ENCODE measurements around the gene SLC12A2. TPM values are rescaled to one million over a fixed set of nuclear protein-coding genes. Genes with fewer than 3 reads are reported as not detected.

SLC12A2 gene
- polyA plus RNA-seq, 1 experiment = 4.8 TPM

GRCh38 chr5:128084228-128085167, 932 bp downstream of the SLC12A2 start:
- ChIA-PET POLR2A (no interaction called here), CTCF (interaction anchor here (0.7 to 1.5 kb wide), 6 partner anchors 8 to 520 kb away, joined by 3 to 5 read pairs (median 4); no protein-coding TSS in a partner anchor)
- H3K27me3 ChIP-seq (ENCODE audit: control insufficient read depth, insufficient read depth, low read length) = no peaks in the 10 kb centered on the region
- no peaks in the 10 kb centered on the region for H3K36me3 ChIP-seq (ENCODE audit: control insufficient read depth, insufficient read depth, low read length)
- no peak for DNase-seq (ENCODE audit: low read depth)
- peak overlapping the region; percentile 72 for H3K4me3 ChIP-seq (ENCODE audit: low read depth, low read length)
- TF ChIP-seq CTCF (IDR thresholded peaks at IDR 0.05; ENCODE audit: insufficient read depth, low read depth, low read length) = no peak

GRCh38 chr5:128085413-128085812, 1.8 kb downstream of the SLC12A2 start:
- no peaks in the 10 kb centered on the region for H3K27me3 ChIP-seq (ENCODE audit: control insufficient read depth, insufficient read depth, low read length)
- ChIA-PET POLR2A (no interaction called here), CTCF (no interaction called here)
- TF ChIP-seq CTCF (IDR thresholded peaks at IDR 0.05; ENCODE audit: insufficient read depth, low read depth, low read length) = no peak
- no peaks in the 10 kb centered on the region for H3K36me3 ChIP-seq (ENCODE audit: control insufficient read depth, insufficient read depth, low read length)
- H3K4me3 ChIP-seq (ENCODE audit: low read depth, low read length) = peak overlapping the region; percentile 72
- no peak for DNase-seq (ENCODE audit: low read depth)

GRCh38 chr5:128091579-128091978, 8.0 kb downstream of the SLC12A2 start:
- CTCF ChIA-PET = no interaction called here
- POLR2A ChIA-PET = no interaction called here

GRCh38 chr5:128092144-128092543, 8.6 kb downstream of the SLC12A2 start:
- ChIA-PET POLR2A (no interaction called here), CTCF (interaction anchor here (1.4 kb wide), 1 partner anchor 8 kb away, joined by 4 read pairs; no protein-coding TSS in a partner anchor)
- TF ChIP-seq CTCF (IDR thresholded peaks at IDR 0.05; ENCODE audit: insufficient read depth, low read depth, low read length) = no peak
- Histone ChIP-seq H3K27me3 (ENCODE audit: control insufficient read depth, insufficient read depth, low read length) (no peaks in the 10 kb centered on the region), H3K36me3 (ENCODE audit: control insufficient read depth, insufficient read depth, low read length) (no peaks in the 10 kb centered on the region), H3K4me3 (ENCODE audit: low read depth, low read length) (no peak overlapping the region)
- DNase-seq (ENCODE audit: low read depth) = no peak

More at GRCh38 chr5:128091579-128091978, 8.0 kb downstream of the SLC12A2 start:
- no peak for TF ChIP-seq CTCF (IDR thresholded peaks at IDR 0.05; ENCODE audit: insufficient read depth, low read depth, low read length)
- Histone ChIP-seq H3K4me3 (ENCODE audit: low read depth, low read length) (no peak overlapping the region), H3K36me3 (ENCODE audit: control insufficient read depth, insufficient read depth, low read length) (no peaks in the 10 kb centered on the region), H3K27me3 (ENCODE audit: control insufficient read depth, insufficient read depth, low read length) (no peaks in the 10 kb centered on the region)
- DNase-seq (ENCODE audit: low read depth) = no peak

GRCh38 chr5:128093368-128093767, 9.8 kb downstream of the SLC12A2 start:
- H3K27me3 ChIP-seq (ENCODE audit: control insufficient read depth, insufficient read depth, low read length) = no peaks in the 10 kb centered on the region
- ChIA-PET CTCF (interaction anchor here (0.6 to 1.4 kb wide), 4 partner anchors 9 to 215 kb away, joined by 3 to 4 read pairs (median 4); no protein-coding TSS in a partner anchor), POLR2A (no interaction called here)
- no peak for DNase-seq (ENCODE audit: low read depth)
- no peak for TF ChIP-seq CTCF (IDR thresholded peaks at IDR 0.05; ENCODE audit: insufficient read depth, low read depth, low read length)
- no peaks in the 10 kb centered on the region for H3K36me3 ChIP-seq (ENCODE audit: control insufficient read depth, insufficient read depth, low read length)
- H3K4me3 ChIP-seq (ENCODE audit: low read depth, low read length) = no peak overlapping the region

All from BJ (cell line).